22Rv1 (cell line): ENCODE data around the gene TENT5C.
"Not testable (repeated sequence)": the region's sequence is repeated elsewhere in the genome, so short reads cannot be mapped to it uniquely, and the experiment has no call there.

Experiments
- H3K27ac ChIP-seq: fragments of 450-650 bp; 2 replicates; pipeline ENCODE4 v1.5.1; 2017
- CTCF ChIP-seq: fragments of 450-650 bp; IDR thresholded peaks from 2 replicates; pipeline ENCODE4 v1.5.1; 2017; ENCODE audit warnings: mild to moderate bottlenecking
- ZFX ChIP-seq: fragments of 450-650 bp; IDR thresholded peaks from 2 replicates; pipeline ENCODE4 v1.6.1; 2017; ENCODE audit warnings: antibody characterized with exemption, borderline replicate concordance

TENT5C gene

GRCh38 chr1:117605774-117606648 is at the start of gene TENT5C:
TSS of gene TENT5C (plus strand) at chr1:117606048. CDS start at chr1:117622869, 16,821 bp downstream.
- peak within 1 kb of the TSS; percentile 91 for H3K27ac ChIP-seq
- TF ChIP-seq CTCF: peak; percentile 29
- no peak for TF ChIP-seq ZFX

GRCh38 chr1:117556341-117556740 is 49.5 kb upstream of the TENT5C start:
- TF ChIP-seq CTCF: no peak
- no peak for TF ChIP-seq ZFX
- no peak overlapping the region for H3K27ac ChIP-seq

GRCh38 chr1:117556976-117557375 is 48.9 kb upstream of the TENT5C start:
- TF ChIP-seq CTCF: no peak
- TF ChIP-seq ZFX: no peak

GRCh38 chr1:117558451-117558850 is 47.4 kb upstream of the TENT5C start:
- not testable (repeated sequence) for H3K27ac ChIP-seq

More at GRCh38 chr1:117556976-117557375, 48.9 kb upstream of the TENT5C start:
- no peak overlapping the region for H3K27ac ChIP-seq

GRCh38 chr1:117559139-117559538 is 46.7 kb upstream of the TENT5C start:
- no peak overlapping the region for H3K27ac ChIP-seq
- TF ChIP-seq ZFX (no peak), CTCF (no peak)

- TF ChIP-seq ZFX (no peak), CTCF (no peak)
These were observed 45.9 kb upstream of the TENT5C start for GRCh38 chr1:117559985-117560384.

GRCh38 chr1:117561071-117561470 is 44.8 kb upstream of the TENT5C start:
- H3K27ac ChIP-seq: no peak overlapping the region
- TF ChIP-seq CTCF (no peak), ZFX (no peak)

More at GRCh38 chr1:117559985-117560384, 45.9 kb upstream of the TENT5C start:
- H3K27ac ChIP-seq: no peak overlapping the region
